Activated T-cell treated with anti-CD3 and anti-CD28 coated beads, Interleukin-2, amount 50 U/mL, for 1 hour (primary cell): ENCODE results near the gene CDH15.

Source experiments
- DNase-seq: peaks from one replicate; pipeline ENCODE4 v3.0.0-alpha.2; 2020

CDH15 gene

GRCh38 chr16:89201439-89202377, 30.2 kb downstream of the CDH15 start:
- peak; percentile 85 for DNase-seq

GRCh38 chr16:89202422-89203215, 31.1 kb downstream of the CDH15 start:
- no peak for DNase-seq

GRCh38 chr16:89207993-89208392, 36.4 kb downstream of the CDH15 start:
- no peak for DNase-seq

GRCh38 chr16:89209522-89210044, 38.0 kb downstream of the CDH15 start:
- no peak for DNase-seq

GRCh38 chr16:89210165-89210903, 38.8 kb downstream of the CDH15 start:
- no peak for DNase-seq

GRCh38 chr16:89210904-89211515, 39.5 kb downstream of the CDH15 start:
- no peak for DNase-seq

GRCh38 chr16:89216315-89217137, 45.0 kb downstream of the CDH15 start:
- peak; percentile 84 for DNase-seq

- DNase-seq, result no peak
These were observed 45.5 kb downstream of the CDH15 start for GRCh38 chr16:89217138-89217387.

- DNase-seq, result peak; percentile 82
These were observed 46.0 kb downstream of the CDH15 start, which contains the start of gene ZNF778 for GRCh38 chr16:89217388-89218191. TSS of gene ZNF778 (plus strand) at chr16:89217703. CDS start at chr16:89221128, 3,425 bp downstream.

GRCh38 chr16:89219365-89219764, 47.8 kb downstream of the CDH15 start:
- DNase-seq, result no peak

GRCh38 chr16:89221604-89222003, 50.1 kb downstream of the CDH15 start:
- DNase-seq, result no peak

GRCh38 chr16:89222931-89223330, 51.4 kb downstream of the CDH15 start:
- no peak for DNase-seq

- no peak for DNase-seq
These were observed 53.1 kb downstream of the CDH15 start for GRCh38 chr16:89224665-89225064.

- no peak for DNase-seq
These were observed 58.7 kb downstream of the CDH15 start for GRCh38 chr16:89230255-89230654.

GRCh38 chr16:89232107-89232506, 60.6 kb downstream of the CDH15 start:
- DNase-seq, result no peak

GRCh38 chr16:89233678-89234490, 62.3 kb downstream of the CDH15 start:
- no peak for DNase-seq

GRCh38 chr16:89237733-89238132, 66.2 kb downstream of the CDH15 start:
- no peak for DNase-seq

- DNase-seq, result peak; percentile 87
These were observed 69.8 kb downstream of the CDH15 start for GRCh38 chr16:89241187-89242007.

- no peak for DNase-seq
These were observed 71.2 kb downstream of the CDH15 start for GRCh38 chr16:89242795-89243200.
